Astrocyte (in vitro differentiated cells and primary cell): ENCODE data around the gene CCDC12. TPM values are rescaled to one million over a fixed set of nuclear protein-coding genes. Genes with fewer than 3 reads are reported as not detected.

Source experiments
- DNase-seq: peaks from one replicate; pipeline ENCODE4 v3.0.0-alpha.2; 2010; ENCODE audit warnings: low read depth
- FAIRE-seq: peaks from 2 replicates; lab custom pipeline; 2011; peaks lifted over from hg19 to GRCh38; lab: Jason Lieb, UNC
- H2AFZ ChIP-seq: 2 replicates; pipeline ENCODE4 v1.6.0; 2012; ENCODE audit warnings: low read depth, low read length, inconsistent platforms
- H3K27ac ChIP-seq: 2 replicates; pipeline ENCODE4 v1.5.1; 2011; ENCODE audit warnings: low read depth, low read length, inconsistent platforms
- H3K27me3 ChIP-seq: 2 replicates; pipeline ENCODE4 v1.6.0; 2011; ENCODE audit warnings: low read length, inconsistent platforms; ENCODE audit not compliant: insufficient read depth
- H3K36me3 ChIP-seq: 2 replicates; pipeline ENCODE4 v1.5.1; 2011; ENCODE audit warnings: low read length, inconsistent platforms; ENCODE audit not compliant: insufficient read depth
- H3K4me1 ChIP-seq: 2 replicates; pipeline ENCODE4 v1.5.1; 2011; ENCODE audit warnings: low read length, inconsistent platforms; ENCODE audit not compliant: insufficient read depth
- H3K4me2 ChIP-seq: 2 replicates; pipeline ENCODE4 v1.6.0; 2012; ENCODE audit warnings: low read length, inconsistent platforms
- H3K4me3 ChIP-seq: 2 replicates; pipeline ENCODE4 v1.5.1; 2011; ENCODE audit warnings: low read depth, mild to moderate bottlenecking, low read length, inconsistent platforms; ENCODE audit not compliant: insufficient read depth
- H3K79me2 ChIP-seq: 2 replicates; pipeline ENCODE4 v1.6.0; 2012; ENCODE audit warnings: mild to moderate bottlenecking, low read length, inconsistent platforms; ENCODE audit not compliant: insufficient read depth
- H3K9ac ChIP-seq: 2 replicates; pipeline ENCODE4 v1.6.0; 2012; ENCODE audit warnings: mild to moderate bottlenecking, low read length, inconsistent platforms
- H3K9me3 ChIP-seq: 2 replicates; pipeline ENCODE4 v1.5.1; 2012; ENCODE audit warnings: low read depth, mild to moderate bottlenecking, low read length, inconsistent platforms; ENCODE audit not compliant: insufficient read depth
- H4K20me1 ChIP-seq: 2 replicates; pipeline ENCODE4 v1.6.0; 2012; ENCODE audit warnings: low read length, inconsistent platforms; ENCODE audit not compliant: insufficient read depth
- H3K27ac Mint-ChIP-seq: one replicate; pipeline ENCODE4 v1.8.0; 2021; ENCODE audit warnings: mild to moderate bottlenecking, mixed read lengths; ENCODE audit not compliant: unreplicated experiment
- H3K27me3 Mint-ChIP-seq: one replicate; pipeline ENCODE4 v1.8.0; 2021; ENCODE audit warnings: low read depth, mixed read lengths; ENCODE audit not compliant: unreplicated experiment
- H3K36me3 Mint-ChIP-seq: one replicate; pipeline ENCODE4 v1.8.0; 2021; ENCODE audit warnings: low read depth, mixed read lengths; ENCODE audit not compliant: unreplicated experiment
- H3K4me1 Mint-ChIP-seq: one replicate; pipeline ENCODE4 v1.8.0; 2021; ENCODE audit warnings: low read depth, mixed read lengths; ENCODE audit not compliant: unreplicated experiment
- H3K4me3 Mint-ChIP-seq: one replicate; pipeline ENCODE4 v1.8.0; 2021; ENCODE audit warnings: mild to moderate bottlenecking, moderate library complexity, mixed read lengths; ENCODE audit not compliant: unreplicated experiment
- H3K9me3 Mint-ChIP-seq: one replicate; pipeline ENCODE4 v1.8.0; 2021; ENCODE audit warnings: mild to moderate bottlenecking, mixed read lengths; ENCODE audit not compliant: unreplicated experiment
- CTCF ChIP-seq: IDR thresholded peaks from 2 replicates; pipeline ENCODE4 v1.5.1; 2011; ENCODE audit warnings: low read depth, mild to moderate bottlenecking, inconsistent platforms, low read length, moderate library complexity; ENCODE audit not compliant: insufficient read depth
- EZH2 ChIP-seq: IDR thresholded peaks from 2 replicates; pipeline ENCODE4 v1.6.1; 2012; ENCODE audit warnings: mild to moderate bottlenecking, low read length, inconsistent platforms; ENCODE audit not compliant: insufficient read depth
- total RNA-seq: library from RNA; stranded (reverse); gene quantifications from 2 replicates; pipeline ENCODE4 v1.2.1, GENCODE V29; 2021

The CCDC12 gene
- total RNA-seq, 1 donor from 2014 or later = 29.0 TPM

DNA sequence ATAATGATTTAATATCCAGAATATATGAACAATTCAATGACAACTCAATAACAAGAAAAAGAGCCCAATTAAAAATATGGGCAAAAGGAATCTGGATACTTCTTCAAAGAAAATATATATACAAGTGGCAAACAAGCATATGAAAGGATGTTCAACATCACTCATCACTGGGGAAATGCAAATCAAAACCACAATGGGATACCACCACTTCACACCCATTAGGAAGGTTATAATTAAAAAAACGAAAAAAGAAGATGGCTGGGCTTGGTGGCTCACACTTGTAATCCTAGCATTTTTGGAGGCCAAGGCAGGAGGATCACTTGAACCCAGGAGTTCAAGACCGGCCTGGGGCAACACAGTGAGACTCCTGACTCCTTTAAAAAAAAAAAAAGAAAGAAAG is 4.1 kb downstream of the CCDC12 start:
- DNase-seq = no peak
- H4K20me1 ChIP-seq = peaks cover 73% of the 10 kb centered on the region
- peaks cover 13% of the 10 kb centered on the region for H3K4me1 ChIP-seq
- no peak overlapping the region for H3K9ac ChIP-seq
- H3K36me3 ChIP-seq = no peaks in the 10 kb centered on the region
- no peaks in the 10 kb centered on the region for H3K9me3 Mint-ChIP-seq
- FAIRE-seq = no peak
- H3K4me3 Mint-ChIP-seq = no peak overlapping the region
- peaks cover 89% of the 10 kb centered on the region for H3K79me2 ChIP-seq
- peak overlapping the region; percentile 18 for H3K27ac Mint-ChIP-seq
- H3K4me1 Mint-ChIP-seq = peaks cover 36% of the 10 kb centered on the region
- H3K36me3 Mint-ChIP-seq = peaks cover 9% of the 10 kb centered on the region
- TF ChIP-seq EZH2 = no peak
- TF ChIP-seq CTCF = no peak
- H3K27me3 Mint-ChIP-seq = no peaks in the 10 kb centered on the region
- no peaks in the 10 kb centered on the region for H3K27me3 ChIP-seq
- H3K27ac ChIP-seq = no peak overlapping the region
- no peak overlapping the region for H2AFZ ChIP-seq
- no peak overlapping the region for H3K4me2 ChIP-seq
- no peak overlapping the region for H3K4me3 ChIP-seq
- H3K9me3 ChIP-seq = no peaks in the 10 kb centered on the region

DNA sequence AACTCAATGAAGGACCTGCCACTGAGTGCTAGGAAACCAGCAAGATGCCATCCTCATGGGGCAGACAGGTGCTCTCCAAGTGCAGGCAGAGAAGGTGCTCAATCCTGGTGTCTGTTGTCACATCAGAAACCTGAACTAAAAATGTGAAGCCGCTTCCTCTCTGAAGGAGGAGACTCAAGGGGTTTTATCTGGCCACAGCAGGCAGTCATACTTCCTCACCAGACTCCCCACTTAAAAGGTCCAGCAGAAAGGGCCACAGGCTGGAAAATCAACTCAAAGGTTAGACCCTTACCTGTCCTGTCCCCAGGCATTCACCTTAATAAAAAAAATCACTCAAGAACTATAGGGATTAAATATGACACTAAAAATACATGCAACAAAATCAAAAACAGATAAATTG is 4.8 kb downstream of the CCDC12 start:
- H2AFZ ChIP-seq = no peak overlapping the region
- no peak overlapping the region for H3K4me2 ChIP-seq
- TF ChIP-seq CTCF (no peak), EZH2 (no peak)
- Mint-ChIP-seq H3K4me3 (no peak overlapping the region), H3K4me1 (peaks cover 39% of the 10 kb centered on the region), H3K36me3 (peaks cover 11% of the 10 kb centered on the region), H3K27ac (peak overlapping the region; percentile 23), H3K27me3 (no peaks in the 10 kb centered on the region), H3K9me3 (no peaks in the 10 kb centered on the region)
- peaks cover 12% of the 10 kb centered on the region for H3K4me1 ChIP-seq
- H3K9me3 ChIP-seq = no peaks in the 10 kb centered on the region
- peaks cover 80% of the 10 kb centered on the region for H4K20me1 ChIP-seq
- H3K27ac ChIP-seq = no peak overlapping the region
- H3K27me3 ChIP-seq = no peaks in the 10 kb centered on the region
- peaks cover 96% of the 10 kb centered on the region for H3K79me2 ChIP-seq
- no peak overlapping the region for H3K4me3 ChIP-seq
- no peaks in the 10 kb centered on the region for H3K36me3 ChIP-seq
- FAIRE-seq = no peak
- H3K9ac ChIP-seq = no peak overlapping the region
- no peak for DNase-seq

DNA sequence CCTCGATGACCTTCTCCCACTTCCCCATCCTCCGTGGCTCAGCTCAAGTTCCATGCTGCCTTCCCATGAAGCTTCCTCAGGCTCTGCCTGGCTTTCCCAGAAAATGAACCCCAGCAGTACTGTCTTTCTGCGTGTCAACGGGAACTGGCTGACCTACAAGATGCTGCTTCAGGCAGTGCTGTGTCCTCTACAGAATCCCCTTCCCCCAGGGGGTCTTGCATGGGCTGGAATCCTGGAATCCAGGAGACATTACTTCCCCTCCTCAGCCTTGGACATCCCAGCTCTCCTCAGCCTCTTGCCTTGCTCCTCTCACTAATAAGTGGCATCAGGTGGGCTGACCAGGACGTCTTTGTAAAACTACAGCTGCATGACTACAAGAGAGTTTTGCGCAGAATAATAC is 5.4 kb downstream of the CCDC12 start:
- Histone ChIP-seq H3K27ac (no peak overlapping the region), H3K36me3 (no peaks in the 10 kb centered on the region), H3K4me2 (no peak overlapping the region), H3K79me2 (peaks cover 98% of the 10 kb centered on the region), H3K4me1 (peaks cover 12% of the 10 kb centered on the region), H2AFZ (no peak overlapping the region), H3K27me3 (no peaks in the 10 kb centered on the region), H4K20me1 (peaks cover 86% of the 10 kb centered on the region), H3K4me3 (no peak overlapping the region), H3K9me3 (no peaks in the 10 kb centered on the region), H3K9ac (no peak overlapping the region)
- Mint-ChIP-seq H3K27ac (no peak overlapping the region), H3K27me3 (no peaks in the 10 kb centered on the region), H3K4me3 (no peak overlapping the region), H3K9me3 (no peaks in the 10 kb centered on the region), H3K4me1 (peaks cover 39% of the 10 kb centered on the region), H3K36me3 (peaks cover 12% of the 10 kb centered on the region)
- DNase-seq (no peak), FAIRE-seq (no peak)
- no peak for TF ChIP-seq EZH2
- no peak for TF ChIP-seq CTCF
